ENCODE measurements around the gene SLC9A7.

DNA sequence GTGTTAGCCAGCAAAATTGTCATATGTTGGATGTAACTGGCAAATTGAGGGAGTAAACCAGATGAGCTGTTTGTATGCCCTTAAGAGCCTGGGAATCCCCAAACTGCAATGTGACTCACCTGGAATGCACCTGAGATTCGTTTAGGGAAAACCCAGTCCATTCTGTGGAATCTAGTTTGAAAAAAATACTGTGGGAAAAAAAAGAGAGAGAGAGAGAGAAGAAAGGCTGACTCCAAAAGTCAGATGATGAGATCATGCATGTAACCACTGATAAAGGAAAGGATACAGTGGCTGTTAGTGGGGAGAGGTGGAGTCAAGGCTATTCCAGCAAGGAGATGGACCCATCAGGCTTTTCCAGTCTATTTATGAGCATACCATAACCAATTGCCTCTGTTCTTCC is 48.5 kb downstream of the SLC9A7 start:
- no peak for TF ChIP-seq POLR2A (IDR thresholded peaks at IDR 0.05)
- TF ChIP-seq, protein P1, sequence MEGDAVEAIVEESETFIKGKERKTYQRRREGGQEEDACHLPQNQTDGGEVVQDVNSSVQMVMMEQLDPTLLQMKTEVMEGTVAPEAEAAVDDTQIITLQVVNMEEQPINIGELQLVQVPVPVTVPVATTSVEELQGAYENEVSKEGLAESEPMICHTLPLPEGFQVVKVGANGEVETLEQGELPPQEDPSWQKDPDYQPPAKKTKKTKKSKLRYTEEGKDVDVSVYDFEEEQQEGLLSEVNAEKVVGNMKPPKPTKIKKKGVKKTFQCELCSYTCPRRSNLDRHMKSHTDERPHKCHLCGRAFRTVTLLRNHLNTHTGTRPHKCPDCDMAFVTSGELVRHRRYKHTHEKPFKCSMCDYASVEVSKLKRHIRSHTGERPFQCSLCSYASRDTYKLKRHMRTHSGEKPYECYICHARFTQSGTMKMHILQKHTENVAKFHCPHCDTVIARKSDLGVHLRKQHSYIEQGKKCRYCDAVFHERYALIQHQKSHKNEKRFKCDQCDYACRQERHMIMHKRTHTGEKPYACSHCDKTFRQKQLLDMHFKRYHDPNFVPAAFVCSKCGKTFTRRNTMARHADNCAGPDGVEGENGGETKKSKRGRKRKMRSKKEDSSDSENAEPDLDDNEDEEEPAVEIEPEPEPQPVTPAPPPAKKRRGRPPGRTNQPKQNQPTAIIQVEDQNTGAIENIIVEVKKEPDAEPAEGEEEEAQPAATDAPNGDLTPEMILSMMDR (IDR thresholded peaks at IDR 0.05), result no peak
